Measurements from ENCODE around the gene ADRA2C.
A peak's percentile ranks its signal among the peaks of the same experiment; 100 is the strongest.

Gene ADRA2C

GRCh38 chr4:3777669-3778068 is 11.5 kb downstream of the ADRA2C start:
- no peak for DNase-seq

- no peak for DNase-seq
These were observed 13.3 kb downstream of the ADRA2C start for GRCh38 chr4:3779509-3779908.

- DNase-seq: no peak
These were observed 14.4 kb downstream of the ADRA2C start for GRCh38 chr4:3780347-3781171.

GRCh38 chr4:3781193-3781886 is 15.2 kb downstream of the ADRA2C start:
- peak in 1 of 5 experiments; percentile 8 for DNase-seq

GRCh38 chr4:3781997-3782930 is 16.1 kb downstream of the ADRA2C start:
- no peak for DNase-seq

GRCh38 chr4:3783693-3784306 is 17.6 kb downstream of the ADRA2C start:
- DNase-seq: no peak

GRCh38 chr4:3784454-3785291 is 18.5 kb downstream of the ADRA2C start:
- no peak for DNase-seq

- no peak for DNase-seq
These were observed 19.0 kb downstream of the ADRA2C start for GRCh38 chr4:3785292-3785565.

- no peak for DNase-seq
These were observed 20.1 kb downstream of the ADRA2C start for GRCh38 chr4:3786196-3786869.

- no peak for DNase-seq
These were observed 21.5 kb downstream of the ADRA2C start for GRCh38 chr4:3787489-3788365.

- no peak for DNase-seq
These were observed 22.1 kb downstream of the ADRA2C start for GRCh38 chr4:3788366-3788660.

- DNase-seq: no peak
These were observed 23.4 kb downstream of the ADRA2C start for GRCh38 chr4:3789587-3789986.

GRCh38 chr4:3790006-3790561 is 23.9 kb downstream of the ADRA2C start:
- DNase-seq: no peak

GRCh38 chr4:3791256-3791655 is 25.1 kb downstream of the ADRA2C start:
- no peak for DNase-seq

GRCh38 chr4:3791910-3792542 is 25.8 kb downstream of the ADRA2C start:
- peak in 1 of 5 experiments; percentile 33 for DNase-seq

- no peak for DNase-seq
These were observed 26.6 kb downstream of the ADRA2C start for GRCh38 chr4:3792813-3793212.

- DNase-seq: no peak
These were observed 27.4 kb downstream of the ADRA2C start for GRCh38 chr4:3793545-3793944.

GRCh38 chr4:3796960-3797359 is 30.8 kb downstream of the ADRA2C start:
- no peak for DNase-seq

All from T-helper 2 cell (primary cell).